GM18907 (cell line): Measurements from ENCODE around the gene MCC.
A peak's percentile ranks its signal among the peaks of the same experiment; 100 is the strongest.
"Not testable (repeated sequence)": the region's sequence is repeated elsewhere in the genome, so short reads cannot be mapped to it uniquely, and the experiment has no call there.

Experiments used
- ATAC-seq: cut with Tn5 transposase; IDR thresholded peaks from one replicate; pipeline ENCODE4 v1.9.1; 2021; ENCODE audit warnings: mild to moderate bottlenecking, moderate library complexity; ENCODE audit not compliant: unreplicated experiment

The MCC gene

DNA sequence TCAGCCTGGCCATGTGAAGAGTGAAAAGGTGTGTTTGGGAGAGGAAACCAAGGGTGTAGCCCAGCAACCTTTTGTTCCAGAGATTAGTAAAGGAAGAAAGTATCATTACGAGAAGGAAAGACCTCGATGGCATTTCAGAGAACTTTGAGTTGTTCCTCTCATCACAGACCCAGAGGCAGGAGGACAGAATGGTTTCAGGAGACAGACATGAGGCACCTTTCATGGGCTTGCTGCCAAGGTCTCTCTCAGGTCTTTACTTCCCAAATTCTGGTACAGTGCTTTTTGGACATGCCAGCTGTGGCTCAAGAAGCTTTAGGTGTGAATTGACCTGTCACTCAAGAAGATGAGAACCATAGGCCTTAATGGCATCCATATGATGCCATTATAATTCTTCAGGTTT is 2.8 kb upstream of the MCC start:
- ATAC-seq, result no peak

- ATAC-seq, result no peak
Measured at GRCh38 chr5:113490317-113490716, 2.1 kb upstream of the MCC start.

DNA sequence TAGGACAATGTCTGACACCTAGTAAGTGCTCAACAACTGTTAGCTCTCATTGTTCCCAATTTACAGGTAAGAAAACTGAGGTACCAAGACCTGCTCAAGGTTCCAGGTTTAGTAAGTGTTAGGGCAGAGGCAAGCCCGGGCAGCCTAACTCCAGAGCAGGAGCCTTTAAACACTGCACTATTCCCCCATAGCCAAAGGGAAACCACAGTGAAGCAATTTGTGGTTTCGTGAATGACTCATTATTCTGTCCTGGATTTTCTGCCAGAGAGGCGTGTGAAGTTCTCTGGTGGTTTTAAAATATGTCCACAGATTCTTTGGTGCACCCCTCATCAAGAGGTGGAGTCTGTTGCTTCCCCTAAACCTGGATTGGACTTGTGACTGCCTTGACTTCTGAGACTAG is 1.0 kb upstream of the MCC start:
- ATAC-seq, result peak; percentile 82

DNA sequence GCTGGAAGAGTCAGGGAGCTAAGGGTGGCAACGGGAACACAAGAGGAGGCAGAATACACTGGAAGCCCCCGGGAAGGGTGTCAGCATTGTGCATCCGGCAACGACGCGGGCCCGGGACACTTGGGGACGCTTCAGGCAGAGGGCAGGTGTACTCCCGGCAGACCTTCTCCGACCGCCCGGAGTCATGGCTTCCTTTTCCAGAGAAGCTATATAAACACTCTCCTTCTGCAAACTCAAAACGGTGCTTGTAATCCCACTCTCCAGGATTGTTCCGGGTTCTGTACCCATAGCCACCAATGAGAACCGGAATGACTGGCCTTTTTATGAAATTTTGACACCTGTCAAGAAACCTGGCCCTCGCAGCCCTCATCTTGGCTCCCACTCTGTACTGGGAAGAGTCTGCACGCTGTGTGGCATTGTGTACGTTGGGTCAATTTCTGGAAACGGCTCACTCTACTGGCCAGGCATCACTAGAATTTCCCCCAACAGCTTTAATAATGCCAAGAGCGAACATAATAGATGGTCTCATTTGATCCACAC is 462 bp upstream of the MCC start:
- peak; percentile 21 for ATAC-seq

- no peak for ATAC-seq
Measured at GRCh38 chr5:113487416-113487780, 855 bp downstream of the MCC start.

- no peak for ATAC-seq
Measured at GRCh38 chr5:113480243-113480642, 8.0 kb downstream of the MCC start.

DNA sequence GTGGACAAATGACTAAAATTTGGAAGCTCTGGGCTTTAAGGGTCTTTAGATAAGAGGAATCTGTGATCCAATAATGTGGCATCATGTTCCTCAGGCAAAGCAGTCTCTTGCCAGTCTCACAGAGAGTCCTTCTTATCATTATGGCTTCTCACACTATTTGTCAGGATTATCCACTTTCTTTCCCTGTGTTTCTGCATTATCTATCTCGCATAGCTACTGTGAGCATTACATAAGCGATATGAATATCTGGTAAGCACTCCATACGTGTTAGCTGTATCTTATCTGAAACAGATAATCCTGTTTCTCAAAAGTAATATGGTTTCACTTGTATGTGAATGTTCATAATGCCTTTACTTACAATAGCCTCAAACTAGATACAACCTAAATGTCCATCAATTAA is 9.6 kb downstream of the MCC start:
- ATAC-seq, result no peak

DNA sequence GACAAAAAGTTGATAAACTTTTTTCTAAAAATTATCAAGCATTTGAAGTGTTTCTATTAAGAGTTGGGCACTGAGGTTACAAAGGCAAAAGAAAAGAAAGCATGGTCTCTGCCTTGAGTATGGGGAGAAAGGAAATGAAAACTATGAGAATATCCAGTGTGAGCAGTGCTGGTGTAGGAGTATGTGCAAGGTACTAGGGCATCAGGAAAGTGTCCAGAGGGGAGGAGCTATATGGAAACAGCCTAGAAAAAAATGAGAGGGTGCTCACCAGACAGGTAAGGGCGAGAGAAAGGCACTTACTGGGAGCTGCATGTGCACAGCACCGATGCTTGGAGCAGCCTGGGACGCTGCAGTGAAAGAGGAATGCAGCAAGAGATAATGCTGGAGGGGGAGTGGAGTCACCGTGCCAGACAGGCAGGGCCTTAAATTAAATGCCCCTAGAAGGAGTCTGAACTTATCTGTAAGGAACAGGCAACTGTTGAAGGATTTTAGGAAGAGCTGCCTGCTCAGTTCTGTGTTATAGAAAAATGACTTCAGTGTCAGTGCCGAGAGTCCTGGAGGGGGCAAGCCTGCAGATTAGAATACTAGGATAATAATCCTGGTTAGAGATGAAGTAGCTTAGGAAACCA is 14.0 kb downstream of the MCC start:
- no peak for ATAC-seq

GRCh38 chr5:113463032-113463431 is 25.2 kb downstream of the MCC start:
- no peak for ATAC-seq

- not testable (repeated sequence) for ATAC-seq
Measured at GRCh38 chr5:113457106-113457505, 31.1 kb downstream of the MCC start.

GRCh38 chr5:113452941-113453340 is 35.3 kb downstream of the MCC start:
- no peak for ATAC-seq

DNA sequence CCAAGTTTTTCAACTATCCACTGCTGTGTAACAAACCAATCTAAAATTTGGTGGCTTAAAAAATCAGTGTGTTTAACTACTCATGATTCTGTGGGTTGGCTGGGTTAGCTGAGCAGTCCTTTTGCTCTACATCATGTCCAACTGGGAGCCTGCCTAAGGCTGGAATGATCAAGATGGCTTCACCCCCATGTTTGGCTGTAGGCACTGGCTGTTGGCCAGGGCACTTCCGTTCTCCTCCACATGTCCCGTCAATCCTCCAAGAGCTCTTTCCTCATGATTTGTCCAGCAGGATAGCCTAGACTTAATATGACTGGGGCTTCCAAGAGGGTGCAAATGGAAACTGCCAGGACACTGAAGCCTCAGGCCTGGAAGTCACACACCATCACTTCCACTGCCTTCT is 36.5 kb downstream of the MCC start:
- ATAC-seq, result no peak

DNA sequence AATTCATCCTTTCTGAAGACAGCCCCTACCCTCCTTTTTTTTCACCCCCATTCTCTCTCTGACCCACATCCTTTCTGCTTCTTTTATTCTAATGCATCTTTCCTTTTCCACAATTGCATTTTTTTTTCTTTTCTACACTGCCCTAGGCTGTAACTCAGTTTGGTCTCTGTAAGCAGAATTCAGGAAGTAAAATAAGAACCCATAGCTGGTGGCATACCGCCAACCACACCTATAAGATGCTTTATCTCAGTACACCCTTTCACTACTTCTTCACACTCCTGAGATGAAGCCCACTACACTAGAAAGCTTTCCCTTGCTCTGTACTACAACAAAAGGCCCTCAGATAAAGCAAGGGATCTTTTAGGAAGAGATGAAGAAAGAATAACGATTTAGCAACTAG is 37.3 kb downstream of the MCC start:
- ATAC-seq, result no peak

DNA sequence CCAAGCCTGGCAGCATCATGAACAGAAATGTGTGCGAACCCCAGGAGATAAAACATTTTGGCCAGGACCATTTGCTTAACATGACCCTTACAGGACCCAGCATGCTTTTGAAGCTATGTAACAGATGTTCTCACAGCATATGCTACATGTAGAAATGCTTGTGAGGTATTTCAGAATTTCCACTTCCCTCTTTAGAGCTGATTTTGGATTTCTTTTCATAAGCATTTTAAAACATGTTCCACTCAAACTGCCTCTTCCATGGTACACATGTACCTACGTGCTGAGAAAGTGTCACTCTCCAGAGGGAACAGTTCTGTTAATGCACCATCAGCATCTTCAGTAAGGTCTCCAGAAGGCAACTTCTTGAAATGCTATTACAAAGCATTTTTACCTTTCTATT is 37.8 kb downstream of the MCC start:
- no peak for ATAC-seq

GRCh38 chr5:113448252-113448651 is 40.0 kb downstream of the MCC start:
- no peak for ATAC-seq

DNA sequence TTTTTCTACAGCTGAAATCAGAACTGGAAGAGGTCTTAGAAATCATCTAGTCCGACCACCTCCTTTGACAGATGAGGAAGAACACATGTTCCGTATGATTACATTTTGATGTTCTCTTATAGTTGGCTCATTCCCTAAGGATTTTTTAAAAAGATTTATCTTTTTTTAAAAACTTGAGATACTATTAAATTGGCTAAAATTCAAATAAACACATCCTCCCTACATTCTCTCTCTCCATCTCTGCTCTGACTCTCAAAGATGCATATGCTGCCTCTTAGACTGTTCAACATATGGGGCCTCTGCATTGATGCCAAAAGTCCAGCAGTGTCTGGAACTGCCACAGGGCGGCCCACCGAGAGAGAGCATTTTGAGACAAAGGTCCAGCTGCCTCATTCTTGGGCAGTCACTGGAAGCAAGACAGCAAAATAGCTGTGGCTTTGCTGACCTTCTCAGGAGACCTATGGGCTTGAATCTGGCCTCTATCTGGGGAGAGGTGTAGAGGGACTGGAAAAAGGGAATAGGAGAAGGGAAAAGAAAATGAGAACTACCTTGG is 40.7 kb downstream of the MCC start:
- no peak for ATAC-seq

- ATAC-seq, result no peak
Measured at GRCh38 chr5:113446358-113446927, 41.8 kb downstream of the MCC start.

GRCh38 chr5:113437111-113437510 is 51.1 kb downstream of the MCC start:
- ATAC-seq, result no peak

GRCh38 chr5:113435575-113435974 is 52.7 kb downstream of the MCC start:
- no peak for ATAC-seq

DNA sequence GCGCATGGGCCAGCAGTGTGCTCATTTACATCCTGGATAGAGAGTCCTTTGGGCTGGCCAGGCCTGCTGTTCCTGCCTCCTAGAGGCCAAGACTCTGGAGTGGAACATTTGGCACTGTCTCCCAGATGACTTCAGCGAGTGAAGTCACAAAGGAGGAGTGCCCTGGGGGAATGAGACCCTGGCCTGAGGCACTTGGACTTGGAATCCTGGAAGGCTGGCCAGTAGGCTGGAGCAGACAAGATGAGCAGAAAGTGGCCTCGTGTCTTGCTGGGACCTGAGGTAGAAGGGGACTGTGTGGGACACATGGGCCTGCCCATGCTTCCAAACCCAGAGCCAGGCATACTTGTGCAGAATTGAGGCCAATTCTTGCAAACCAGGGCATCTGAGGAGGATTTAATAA is 53.4 kb downstream of the MCC start, which contains the start of gene TSSK1B:
Gene TSSK1B, minus strand, starts transcription at position 101 of the 400 bp plus-strand sequence. CDS start 150 bp downstream, outside the sequence.
- ATAC-seq, result no peak

GRCh38 chr5:113433862-113434612 is 54.2 kb downstream of the MCC start:
- no peak for ATAC-seq

GRCh38 chr5:113433071-113433470 is 55.2 kb downstream of the MCC start:
- no peak for ATAC-seq
